Cerebellar nuclear complex (tissue), 1 donor: ENCODE measurements around the gene STUB1.

Experiments
- DNase-seq, 2 experiments: peaks; one replicate each; lab custom pipeline; 2025; lab: John Stamatoyannopoulos, UW

The STUB1 gene

DNA sequence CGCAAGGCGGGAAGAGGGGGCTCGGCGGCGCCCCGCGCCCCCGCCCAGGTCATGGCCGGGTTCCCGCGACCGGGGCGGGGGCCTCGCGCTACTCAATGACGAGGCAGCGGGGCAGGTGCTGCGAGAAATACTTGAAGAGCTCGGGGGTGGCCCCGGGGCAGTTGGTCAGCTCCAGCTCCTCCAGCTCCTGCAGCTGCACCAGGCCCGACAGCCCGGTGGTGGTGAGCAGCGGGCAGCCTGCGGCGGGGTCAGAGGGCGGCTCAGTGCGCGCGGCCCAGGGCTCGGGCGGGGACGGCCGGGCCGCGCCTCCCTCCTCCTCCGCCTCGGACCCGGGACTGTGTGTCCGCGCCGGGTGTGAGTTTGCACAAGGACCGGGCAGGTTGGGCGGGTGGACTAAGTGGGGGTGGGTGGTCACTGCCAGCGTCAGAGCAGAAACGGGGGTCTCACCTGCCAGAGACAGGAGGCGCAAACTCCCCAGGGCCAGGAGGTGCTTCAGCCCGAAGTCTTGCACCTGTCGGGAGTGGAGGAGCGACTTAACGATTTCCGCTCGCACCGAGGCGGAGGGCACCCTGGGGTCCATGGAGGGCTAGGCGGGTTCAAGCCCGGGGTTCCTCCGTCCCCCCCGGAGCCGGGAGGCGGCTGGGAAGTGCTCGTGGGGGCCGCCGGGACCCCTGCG, 14.1 kb downstream of the STUB1 start:
- no peak for DNase-seq

DNA sequence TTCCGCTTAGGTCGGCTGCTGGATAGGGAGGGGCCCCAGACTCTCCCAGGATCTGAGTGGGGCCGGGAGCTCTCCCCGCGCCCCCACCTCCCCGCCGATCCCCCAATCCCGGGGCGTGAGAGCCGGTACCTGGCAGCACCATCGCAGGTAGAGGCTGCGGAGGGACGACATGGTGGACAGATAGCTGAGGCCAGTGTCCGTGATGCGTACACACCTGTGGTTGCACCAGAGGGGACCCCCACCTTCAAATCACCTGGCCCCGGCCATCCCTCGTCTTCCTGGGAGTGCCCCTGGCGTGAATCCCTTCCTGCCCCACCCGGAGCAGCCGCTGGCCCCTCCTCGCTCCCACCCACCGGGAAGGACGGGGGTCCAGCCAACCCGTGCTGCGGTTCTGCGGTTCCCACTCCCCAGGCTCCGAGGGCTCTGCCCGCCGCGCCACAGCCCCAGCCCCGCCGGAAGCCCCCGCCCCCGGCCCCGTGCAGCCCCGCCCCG, 14.7 kb downstream of the STUB1 start:
- DNase-seq: no peak

DNA sequence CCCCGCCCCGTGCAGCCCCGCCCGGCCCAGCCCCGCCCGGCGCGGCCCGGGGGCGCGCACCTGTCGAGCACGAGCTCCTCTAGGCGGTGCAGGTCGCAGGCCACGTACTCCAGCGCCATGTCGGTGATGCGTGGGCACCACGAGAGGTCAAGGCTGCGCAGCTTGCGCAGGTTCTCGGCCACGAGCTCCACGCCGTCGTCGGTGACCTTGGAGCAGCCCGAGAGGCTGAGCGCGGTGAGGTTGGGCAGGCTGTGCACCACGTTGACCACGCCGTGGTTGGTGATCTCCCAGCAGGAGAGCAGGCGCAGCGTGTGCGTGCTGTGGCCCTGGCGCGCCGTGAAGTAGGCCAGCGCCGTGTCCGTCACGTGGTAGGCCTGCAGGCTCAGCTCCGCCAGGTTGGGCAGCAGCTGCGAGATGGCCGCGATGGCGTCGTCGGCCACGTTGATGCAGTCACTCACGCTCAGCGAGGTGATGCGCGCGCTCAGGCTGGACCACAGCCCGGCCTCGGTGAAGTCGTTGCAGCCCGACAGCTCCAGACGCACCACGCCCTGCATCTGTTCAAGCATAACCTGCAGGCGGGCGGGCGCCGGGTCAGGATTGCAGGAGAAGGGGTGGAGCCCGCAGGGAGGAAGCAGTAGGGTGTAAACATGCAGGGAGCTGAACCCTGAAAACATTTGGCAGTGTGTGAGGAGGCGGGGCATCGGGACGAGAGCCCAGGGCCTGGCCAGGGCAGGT, 15.3 kb downstream of the STUB1 start:
- DNase-seq: no peak

DNA sequence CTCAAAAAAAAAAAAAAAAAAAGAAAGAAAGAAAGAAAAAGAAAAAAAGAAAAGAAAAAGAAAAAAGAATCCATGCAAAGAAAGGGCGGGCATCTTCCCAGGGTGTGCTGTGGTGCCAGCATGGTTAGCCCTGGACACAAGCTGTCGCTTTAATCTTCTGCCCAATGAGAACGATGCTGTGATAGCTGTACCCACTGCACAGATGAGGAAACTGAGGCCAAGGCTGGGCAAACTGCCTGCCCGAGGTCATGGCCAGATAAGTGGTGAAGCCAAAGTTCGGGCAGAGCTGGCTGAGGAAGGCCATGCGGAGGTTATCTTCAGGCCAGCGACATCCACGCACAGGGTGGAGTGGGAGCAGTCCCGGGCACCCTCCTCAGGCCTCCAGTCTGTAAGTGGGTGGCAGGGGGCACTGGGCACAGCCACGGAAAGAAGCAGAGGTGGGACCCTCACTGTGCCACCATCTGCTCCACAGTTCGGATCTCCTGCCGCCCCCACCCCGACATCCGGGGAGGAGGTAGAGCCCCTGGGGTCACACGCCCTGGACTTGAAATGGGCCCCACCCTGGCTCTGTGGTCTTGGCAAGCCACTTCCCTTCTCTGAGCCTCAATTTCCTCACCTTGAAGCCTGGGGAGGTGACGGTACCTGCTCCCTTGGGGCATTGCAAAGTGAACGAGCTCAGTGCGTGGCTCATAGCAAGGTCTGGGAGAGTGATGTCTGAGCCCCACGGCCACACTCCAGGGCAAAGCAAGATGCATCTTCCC, 18.9 kb downstream of the STUB1 start:
- DNase-seq: no peak

DNA sequence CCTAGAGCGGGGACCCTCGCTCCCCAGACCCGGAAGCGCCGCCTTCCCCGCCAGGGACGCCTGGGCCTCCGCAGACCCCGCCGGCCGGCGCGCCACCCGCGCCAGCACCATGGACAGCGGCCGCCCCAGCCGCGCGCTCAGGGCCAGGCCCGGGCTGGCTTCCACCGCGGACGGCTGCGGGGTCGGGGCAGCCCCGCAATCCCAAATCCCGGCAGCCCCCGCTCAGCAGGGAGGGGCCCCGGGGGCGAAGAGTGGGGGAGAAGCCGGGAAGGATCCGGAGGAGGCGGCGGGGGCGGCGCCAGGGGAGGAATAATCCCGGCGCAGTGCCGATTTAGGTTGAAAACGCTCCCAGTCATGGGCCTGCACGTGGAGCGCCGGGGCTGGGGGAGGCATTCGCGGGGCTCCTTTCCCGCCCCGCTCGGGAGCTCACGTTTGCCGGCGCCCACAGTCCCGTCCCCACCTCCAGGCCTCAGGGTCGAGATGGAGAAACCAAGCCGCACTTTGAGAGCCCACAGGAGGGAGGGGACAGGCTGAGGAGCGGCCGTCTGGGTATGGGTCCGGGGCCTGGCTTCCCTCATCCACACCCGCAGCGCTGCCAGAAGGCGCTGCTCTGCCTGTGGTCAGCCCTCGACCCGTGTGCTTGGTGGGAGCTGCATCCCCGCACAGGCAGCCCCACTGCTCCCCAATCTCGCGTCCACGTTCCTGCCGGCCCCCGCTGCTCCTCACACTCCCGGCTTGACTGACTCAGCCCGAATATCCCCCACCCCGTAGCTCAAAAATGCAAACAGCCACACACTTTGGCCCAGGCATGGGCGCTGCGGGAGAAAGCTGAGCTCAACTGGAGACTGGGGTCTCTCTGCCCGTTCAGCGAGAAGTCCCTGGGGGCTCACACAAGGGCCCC, 20.7 kb downstream of the STUB1 start:
- no peak for DNase-seq

DNA sequence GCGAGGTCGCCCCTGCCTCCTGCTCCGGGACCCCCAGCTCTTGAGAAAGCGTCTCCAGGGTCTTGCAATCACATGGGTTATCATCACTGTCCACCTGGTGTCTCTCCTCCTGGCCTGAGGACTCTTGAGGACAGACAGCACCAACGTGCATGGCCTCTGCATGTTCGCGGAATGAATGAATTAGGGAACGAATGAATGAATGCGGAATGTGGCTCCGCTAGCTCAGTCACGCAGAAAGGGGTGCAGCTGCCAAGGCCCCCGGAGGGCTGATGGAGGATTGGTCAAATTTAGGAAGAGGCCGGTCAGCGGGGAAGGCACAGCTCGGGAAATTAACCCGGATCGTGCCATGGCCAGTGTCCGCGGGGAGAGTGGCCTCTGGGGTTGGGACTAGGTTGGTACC, 22.1 kb downstream of the STUB1 start:
- DNase-seq: no peak

DNA sequence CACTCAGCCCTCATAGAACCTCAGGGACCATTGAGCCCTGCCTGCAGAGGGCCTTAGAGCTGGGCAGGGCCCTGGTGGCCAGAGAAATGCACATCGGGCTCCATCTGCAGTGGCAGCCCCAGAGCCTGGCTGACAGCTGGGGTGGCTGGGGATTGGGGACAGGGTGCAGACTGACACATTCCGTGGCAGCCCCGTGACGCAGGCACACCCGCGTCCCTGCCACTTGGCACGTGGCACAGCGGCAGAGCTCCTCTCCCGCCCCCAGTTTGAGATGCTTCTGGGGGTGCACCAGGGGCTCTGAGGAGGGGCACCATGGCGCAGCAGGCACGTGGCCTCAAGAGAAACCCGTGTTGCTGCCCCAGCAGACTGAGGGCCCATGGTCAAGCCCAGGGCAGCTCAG, 23.2 kb downstream of the STUB1 start:
- no peak for DNase-seq

DNA sequence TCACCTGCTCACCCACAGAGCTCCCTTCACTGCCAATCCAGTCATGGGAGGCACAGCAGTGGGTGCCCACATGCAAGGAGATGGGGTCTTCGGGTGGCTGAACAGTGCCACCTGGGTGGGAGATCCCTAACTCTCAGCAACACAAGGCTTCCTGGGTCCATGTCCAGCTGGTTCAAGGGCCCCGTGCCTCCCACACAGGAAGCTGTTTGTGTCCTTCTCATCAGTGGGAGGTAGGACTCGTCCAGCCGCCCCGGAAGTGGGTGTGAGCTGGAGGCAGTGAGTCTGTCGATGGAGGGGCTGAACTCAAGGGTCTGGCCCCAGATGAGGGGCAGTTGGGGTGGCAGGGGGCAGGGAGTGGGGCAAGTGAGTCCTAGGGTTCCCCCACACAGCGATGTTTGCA, 23.8 kb downstream of the STUB1 start:
- DNase-seq: no peak

DNA sequence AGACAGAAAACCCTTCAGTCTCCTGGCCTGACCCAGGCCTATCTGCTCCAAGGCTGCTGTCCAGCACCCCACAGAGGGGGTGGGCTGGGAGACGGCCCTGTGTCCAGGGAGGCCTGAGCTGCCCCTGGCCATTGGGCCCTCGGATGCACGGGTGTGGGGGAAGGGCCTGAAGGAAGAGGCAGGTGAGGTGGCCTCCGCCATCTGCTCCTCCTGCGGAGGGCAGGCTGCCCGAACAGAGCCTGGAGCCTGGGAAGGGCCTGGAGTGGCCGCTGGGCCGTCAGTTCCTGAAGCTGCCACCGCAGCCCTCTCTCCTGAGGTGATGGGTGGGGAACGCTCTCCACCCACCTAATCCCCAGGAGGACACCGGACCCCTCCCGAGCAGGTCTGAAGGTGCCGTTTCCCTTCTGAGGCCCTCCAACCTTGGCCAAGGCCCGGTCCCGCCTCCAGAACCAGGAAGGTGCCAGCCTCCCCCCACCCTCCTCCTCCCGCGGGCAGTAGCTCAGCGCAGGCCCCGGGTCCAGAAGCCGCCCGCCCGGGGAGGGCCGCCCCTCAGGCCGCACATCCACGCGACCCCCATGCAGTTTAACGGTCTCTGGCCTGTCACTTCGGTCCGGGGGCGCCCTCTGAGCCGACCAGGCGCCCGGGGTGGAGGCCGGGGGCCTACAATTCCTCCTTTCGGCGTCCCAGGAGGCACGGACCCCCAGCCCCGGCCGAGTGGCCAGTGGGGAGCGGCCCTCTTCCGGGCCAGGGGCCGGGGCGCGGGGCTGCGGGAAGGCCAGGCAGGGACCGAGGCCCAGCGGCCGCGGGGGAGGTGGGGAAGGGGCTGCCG, 24.6 kb downstream of the STUB1 start:
- DNase-seq: no peak

DNA sequence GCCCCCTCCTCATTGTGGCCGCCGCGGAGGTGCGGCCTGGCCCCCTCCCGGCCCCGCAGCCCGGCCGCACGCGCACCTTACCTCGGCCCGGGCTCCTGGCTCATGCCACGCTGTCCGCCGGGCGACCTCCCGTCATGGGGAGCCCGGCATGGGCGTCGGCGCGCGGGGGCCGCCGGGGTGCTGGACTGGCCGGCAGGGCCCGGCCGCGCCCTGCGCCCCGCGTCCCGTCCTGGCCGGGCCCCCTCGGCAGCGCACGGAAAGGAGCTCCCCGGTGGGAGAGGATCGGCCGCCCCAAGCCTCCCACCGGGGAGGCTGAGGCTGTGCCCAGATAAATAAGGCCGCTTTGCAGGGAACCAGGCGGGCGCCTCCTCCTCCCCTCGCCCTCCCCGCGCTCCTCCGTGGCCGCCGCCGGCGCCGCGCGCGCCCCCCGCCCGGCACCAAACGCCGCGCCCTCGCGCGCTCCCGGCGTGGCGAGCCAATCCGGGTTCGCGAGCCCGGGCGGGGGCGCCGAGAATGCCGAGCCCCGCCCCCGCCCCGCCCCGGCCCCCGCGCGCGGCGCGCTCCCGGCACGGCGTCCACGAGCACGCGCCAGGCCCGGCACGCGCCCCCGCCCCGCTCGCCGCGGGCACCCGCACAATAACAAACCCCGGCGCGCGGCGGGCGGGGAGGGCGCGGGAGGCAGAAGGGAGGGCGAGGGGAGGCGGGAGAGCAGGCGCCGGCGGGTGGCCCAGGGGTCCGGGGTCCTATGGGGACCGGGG, 25.4 kb downstream of the STUB1 start, which contains the start of gene FBXL16:
Gene FBXL16, minus strand, starts transcription at position 371 of the 758 bp plus-strand sequence. CDS start 8,396 bp downstream, outside the sequence.
- DNase-seq: no peak

DNA sequence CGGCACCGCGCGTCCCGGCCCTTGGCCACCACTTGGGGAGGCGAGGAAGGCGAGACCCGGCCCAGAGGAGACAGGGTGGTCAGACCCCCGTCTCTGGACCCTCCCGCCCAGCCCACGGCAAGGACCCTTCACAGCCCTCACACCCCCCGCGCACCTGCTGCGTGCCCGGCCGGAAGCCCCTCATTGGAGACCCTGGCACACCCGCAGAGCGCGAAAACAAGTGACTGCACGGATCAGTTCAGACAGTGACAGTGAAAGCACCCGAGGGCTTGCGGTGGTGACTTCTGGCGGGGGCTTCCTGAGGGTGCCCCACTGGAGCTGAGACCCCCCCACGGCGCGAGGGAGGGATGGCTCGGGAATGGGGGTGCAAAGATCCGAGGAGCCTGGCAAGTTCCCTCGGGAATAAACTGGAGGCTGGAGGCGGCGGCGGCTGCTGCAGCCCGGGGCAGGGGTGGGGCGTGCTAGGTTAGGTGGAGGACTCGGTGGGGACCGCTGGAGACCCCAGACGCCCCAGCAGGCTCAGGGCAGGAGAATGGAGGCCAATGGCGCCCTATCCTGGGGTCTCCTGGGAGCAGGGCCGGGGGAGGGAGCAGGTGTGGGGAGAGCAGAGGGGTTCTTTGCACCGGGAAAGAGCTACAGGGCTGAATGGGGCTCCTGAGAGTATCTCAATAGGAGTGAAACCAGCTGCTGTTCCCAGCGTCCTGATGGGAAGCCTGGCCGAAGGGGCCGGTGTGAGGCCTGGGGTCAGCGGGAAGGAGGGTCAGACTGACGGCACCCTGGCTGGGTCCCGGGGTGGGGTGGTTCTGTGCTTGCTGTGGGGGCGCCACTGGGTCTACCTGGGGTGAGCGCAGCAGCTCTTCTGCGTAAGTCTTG, 26.2 kb downstream of the STUB1 start:
- DNase-seq: no peak

DNA sequence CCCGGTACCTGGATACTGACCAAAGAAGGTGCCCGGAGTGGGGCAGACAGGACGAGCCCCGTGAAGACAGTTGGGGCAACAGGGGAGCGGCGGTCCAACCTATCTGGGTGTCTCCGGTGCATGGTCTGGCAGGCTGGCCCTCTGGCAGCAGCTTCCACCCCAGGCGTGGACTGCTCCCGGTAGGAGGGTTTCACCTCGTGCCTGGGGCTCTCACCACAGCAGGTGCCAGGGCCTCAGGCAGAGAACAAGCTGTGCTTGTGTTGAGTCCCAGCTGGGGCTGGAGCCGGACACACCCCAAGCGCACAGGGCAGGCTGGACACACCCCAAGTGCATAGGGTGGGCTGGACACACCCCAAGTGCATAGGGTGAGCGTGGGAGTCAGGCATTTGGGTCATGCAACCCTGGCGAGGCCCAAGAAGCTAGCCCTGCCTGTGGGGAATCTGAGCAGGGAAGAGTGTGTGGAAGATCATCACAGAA, 26.9 kb downstream of the STUB1 start:
- DNase-seq: no peak

DNA sequence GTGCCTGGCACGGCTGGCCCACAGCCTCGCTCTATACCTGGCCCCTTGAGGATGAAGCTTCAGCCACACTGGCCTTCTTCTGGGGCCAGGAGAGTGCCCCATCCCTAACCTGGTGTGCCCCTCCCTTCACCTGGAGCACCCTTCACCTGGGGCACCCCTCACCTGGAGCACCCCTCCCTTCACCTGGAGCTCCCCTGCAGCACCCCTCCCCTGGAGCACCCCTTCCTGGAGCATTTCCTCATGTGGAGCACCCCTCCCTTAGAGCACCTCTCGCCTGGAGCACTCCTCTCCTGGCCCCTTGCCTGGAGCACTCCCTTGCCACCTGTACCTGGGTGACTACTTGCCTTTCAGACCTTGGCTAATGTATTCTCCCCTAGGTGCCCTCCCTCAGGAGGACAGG, 27.8 kb downstream of the STUB1 start:
- no peak for DNase-seq

DNA sequence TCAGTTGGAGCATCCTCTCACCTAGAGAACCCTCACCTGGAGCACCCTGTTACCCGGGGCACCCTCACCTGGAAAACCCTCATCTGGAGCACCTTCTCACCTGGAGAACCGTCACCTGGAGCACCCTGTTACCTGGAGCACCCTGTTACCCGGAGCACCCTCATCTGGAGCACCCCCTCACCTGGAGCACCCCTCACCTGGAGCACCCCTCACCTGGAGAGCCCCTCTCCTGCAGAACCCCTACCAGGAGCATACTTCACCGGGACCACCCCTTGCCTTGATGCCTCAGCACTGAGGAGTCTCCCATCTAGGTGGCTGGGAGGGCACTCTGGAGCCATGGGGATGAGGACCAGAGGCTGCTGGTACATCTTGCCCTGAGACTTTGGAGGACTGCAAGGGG, 28.7 kb downstream of the STUB1 start:
- no peak for DNase-seq

DNA sequence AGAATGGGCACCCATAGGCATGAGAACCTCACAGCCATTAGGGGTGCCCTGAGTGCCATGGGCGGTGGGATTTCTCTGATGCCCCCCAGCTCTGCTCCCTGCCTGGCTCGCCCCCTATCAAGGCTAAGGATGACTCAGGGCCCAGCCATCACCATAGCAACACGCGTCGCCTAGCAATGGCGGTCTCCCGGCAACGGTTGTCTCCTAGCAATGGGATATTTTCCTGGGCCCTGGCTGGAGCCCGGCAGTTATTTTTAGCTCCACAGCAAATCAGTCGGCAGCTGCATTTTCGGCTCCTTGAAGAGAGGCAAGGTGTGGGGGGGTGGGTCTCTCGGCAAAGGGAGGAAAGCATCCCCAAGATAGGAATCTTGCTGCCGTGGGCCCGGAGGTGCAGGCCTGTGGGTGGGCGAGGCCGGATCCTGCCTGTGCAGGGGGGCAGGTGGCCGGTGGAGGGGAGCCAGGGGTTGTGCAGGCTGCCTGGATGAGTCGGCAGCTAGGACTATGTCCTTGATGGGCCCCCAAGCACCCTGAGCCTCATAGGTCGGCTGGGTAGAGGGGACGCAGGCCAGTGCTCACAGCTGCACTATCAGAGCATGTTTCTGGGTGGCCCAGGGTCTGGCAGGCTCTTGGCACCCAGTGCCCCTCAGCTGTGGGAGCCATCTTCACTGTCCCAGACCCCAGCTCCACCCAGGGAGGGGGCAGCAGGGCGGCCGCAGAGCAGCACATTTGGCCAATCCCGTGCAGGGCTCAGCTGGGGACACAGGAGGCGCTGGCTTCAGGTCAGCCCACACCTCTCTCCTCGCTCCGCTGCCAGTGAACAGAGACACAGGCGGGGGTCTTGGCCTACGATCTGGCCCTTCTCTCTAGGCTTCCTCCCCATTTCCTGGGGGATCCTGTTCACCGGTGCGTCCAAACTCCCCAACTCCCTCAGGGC, 29.6 kb downstream of the STUB1 start:
- DNase-seq: peak; percentile 80 to 85

DNA sequence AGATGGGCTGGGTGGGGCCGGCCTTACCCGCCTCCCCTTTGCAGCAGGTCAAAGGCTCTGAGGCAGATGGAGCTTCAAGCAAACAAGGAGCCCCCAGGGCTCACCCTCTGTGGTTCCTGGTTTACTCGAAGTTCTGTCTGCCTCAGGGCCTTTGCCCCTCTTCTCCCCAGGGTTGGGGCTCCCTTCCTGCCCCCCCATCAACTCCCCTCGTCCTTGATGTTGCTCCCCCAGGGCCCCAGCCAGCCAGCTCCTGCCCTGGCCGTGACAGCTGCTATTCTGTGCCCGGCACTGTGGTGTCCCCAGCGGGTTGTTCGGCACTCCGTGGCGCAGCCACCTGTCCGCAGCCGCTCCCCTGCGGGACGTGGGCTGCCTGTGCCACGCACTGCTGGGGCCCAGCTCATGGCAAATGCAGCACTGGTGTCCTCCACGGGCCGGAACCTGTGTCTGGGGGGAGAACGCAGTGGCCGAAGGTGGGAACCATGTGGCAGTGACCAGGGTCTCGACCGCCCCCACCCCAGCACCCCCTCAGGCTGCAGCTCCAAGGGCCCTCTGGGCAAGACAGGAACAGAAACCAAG, 30.4 kb downstream of the STUB1 start:
- DNase-seq: no peak

DNA sequence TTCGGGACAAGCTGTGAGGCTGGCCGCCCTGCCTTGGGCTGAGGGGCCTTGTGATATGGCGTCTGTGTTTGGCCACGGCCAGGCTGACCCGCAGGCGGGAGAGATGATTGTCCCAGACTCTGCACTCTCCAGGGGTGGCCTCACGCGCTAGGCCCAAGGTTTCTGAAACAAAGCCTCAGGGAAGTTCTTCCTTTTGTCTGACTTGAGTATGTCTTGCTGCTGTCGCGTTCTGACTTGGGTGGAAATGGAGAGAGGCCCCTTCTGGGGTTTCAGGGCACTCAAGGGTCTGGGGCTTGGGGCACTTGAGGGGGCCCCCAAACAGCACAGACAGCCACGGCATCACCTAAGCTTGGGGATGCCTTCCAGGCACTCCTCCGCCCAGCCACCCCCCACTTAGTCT, 30.9 kb downstream of the STUB1 start:
- no peak for DNase-seq
